GM23338 (cell line): ENCODE measurements around the gene SLC26A1. TPM values are rescaled to one million over a fixed set of nuclear protein-coding genes. Genes with fewer than 3 reads are reported as not detected.

ENCODE experiments used
- ATAC-seq: fragments of 200-7000 bp; cut with Tn5 transposase; 3 replicates; pipeline ENCODE4 v1.9.1; 2020
- DNase-seq: peaks from one replicate; pipeline ENCODE4 v3.0.0-alpha.2; 2015; ENCODE audit warnings: low spot score
- H2AFZ ChIP-seq: fragments of 200-600 bp; sonication (generic); 2 replicates; pipeline ENCODE4 v1.8.0; 2016; ENCODE audit warnings: antibody characterized with exemption, mild to moderate bottlenecking, moderate library complexity
- H3F3A ChIP-seq: fragments of 200-600 bp; sonication (generic); replicated peaks from 2 replicates; pipeline ENCODE4 v1.8.0; 2017; ENCODE audit warnings: antibody characterized with exemption, mixed run types, low read depth
- H3K27ac ChIP-seq: fragments of 200-600 bp; sonication (generic); 2 replicates; pipeline ENCODE4 v1.6.1; 2016; ENCODE audit warnings: low read depth
- H3K27me3 ChIP-seq: fragments of 200-600 bp; sonication (generic); 2 replicates; pipeline ENCODE4 v1.8.0; 2016; ENCODE audit warnings: mild to moderate bottlenecking, mixed run types, moderate library complexity; ENCODE audit not compliant: insufficient read depth
- H3K36me3 ChIP-seq: fragments of 200-600 bp; sonication (generic); 2 replicates; pipeline ENCODE4 v1.8.0; 2016; ENCODE audit warnings: mild to moderate bottlenecking; ENCODE audit not compliant: insufficient read depth
- H3K4me1 ChIP-seq: fragments of 200-600 bp; sonication (generic); 2 replicates; pipeline ENCODE4 v1.8.0; 2016; ENCODE audit warnings: mild to moderate bottlenecking, moderate library complexity; ENCODE audit not compliant: insufficient read depth
- H3K4me2 ChIP-seq: fragments of 200-600 bp; sonication (generic); 2 replicates; pipeline ENCODE4 v1.7.1; 2017; ENCODE audit warnings: mixed run types
- H3K4me3 ChIP-seq: fragments of 200-600 bp; sonication (generic); 2 replicates; pipeline ENCODE4 v1.6.1; 2016; ENCODE audit warnings: mixed run types
- H3K79me2 ChIP-seq: fragments of 200-600 bp; sonication (generic); replicated peaks from 2 replicates; pipeline ENCODE4 v1.8.0; 2017; ENCODE audit warnings: mild to moderate bottlenecking; ENCODE audit not compliant: insufficient read depth
- H3K9me2 ChIP-seq: fragments of 200-600 bp; sonication (generic); 2 replicates; pipeline ENCODE4 v1.8.0; 2017; ENCODE audit not compliant: insufficient read depth
- H4K20me1 ChIP-seq: fragments of 200-600 bp; sonication (generic); replicated peaks from 2 replicates; pipeline ENCODE4 v1.8.0; 2017; ENCODE audit warnings: mild to moderate bottlenecking; ENCODE audit not compliant: insufficient read depth
- H3K27ac Mint-ChIP-seq: 2 replicates; pipeline ENCODE4 v1.8.0; 2020; ENCODE audit warnings: inconsistent platforms, mild to moderate bottlenecking, moderate library complexity, mixed read lengths
- H3K27me3 Mint-ChIP-seq: 3 replicates; pipeline ENCODE4 v1.8.0; 2022; ENCODE audit warnings: low read depth, mild to moderate bottlenecking, moderate library complexity, mixed read lengths, inconsistent platforms; ENCODE audit not compliant: insufficient read depth, poor library complexity
- H3K36me3 Mint-ChIP-seq: 3 replicates; pipeline ENCODE4 v1.8.0; 2021; ENCODE audit warnings: low read depth, mild to moderate bottlenecking, inconsistent platforms, moderate library complexity, mixed read lengths
- H3K4me1 Mint-ChIP-seq: 3 replicates; pipeline ENCODE4 v1.8.0; 2020; ENCODE audit warnings: mild to moderate bottlenecking, inconsistent platforms, mixed read lengths
- H3K4me3 Mint-ChIP-seq: 3 replicates; pipeline ENCODE4 v1.8.0; 2021; ENCODE audit warnings: moderate library complexity, mild to moderate bottlenecking, inconsistent platforms, mixed read lengths
- H3K9me3 Mint-ChIP-seq: 3 replicates; pipeline ENCODE4 v1.8.0; 2020; ENCODE audit warnings: moderate library complexity, mild to moderate bottlenecking, inconsistent platforms, mixed read lengths
- CREB1 ChIP-seq: fragments of 250-450 bp; sonication (Bioruptor Pico); IDR thresholded peaks from 2 replicates; pipeline ENCODE4 v1.5.0; 2020; ENCODE audit warnings: low read depth, mild to moderate bottlenecking, moderate library complexity
- ETS1 ChIP-seq: IDR thresholded peaks from 2 replicates; pipeline ENCODE4 v1.6.1; 2016; ENCODE audit warnings: antibody characterized with exemption
- EZH2phosphoT487 ChIP-seq: fragments of 200-600 bp; sonication (generic); IDR thresholded peaks from one replicate; pipeline ENCODE4 v1.8.1; 2018; ENCODE audit warnings: antibody characterized with exemption; ENCODE audit not compliant: unreplicated experiment
- NANOG ChIP-seq: IDR thresholded peaks from 2 replicates; pipeline ENCODE4 v1.6.1; 2016; ENCODE audit warnings: antibody characterized with exemption, borderline replicate concordance
- POLR2AphosphoS5 ChIP-seq: IDR thresholded peaks from 2 replicates; pipeline ENCODE4 v1.6.1; 2016; ENCODE audit warnings: antibody characterized with exemption, low read depth
- STAT1 ChIP-seq: IDR thresholded peaks from one replicate; pipeline ENCODE4 v1.6.1; 2016; ENCODE audit warnings: antibody characterized with exemption; ENCODE audit not compliant: unreplicated experiment
- ZNF114 ChIP-seq: fragments of 250-450 bp; sonication (Bioruptor Pico); IDR thresholded peaks from 2 replicates; pipeline ENCODE4 v1.5.0; 2020; ENCODE audit warnings: mild to moderate bottlenecking, moderate library complexity
- ZNF331 ChIP-seq: fragments of 250-450 bp; sonication (Bioruptor Pico); IDR thresholded peaks from 2 replicates; pipeline ENCODE4 v1.5.0; 2020; ENCODE audit warnings: low read depth, mild to moderate bottlenecking, moderate library complexity
- polyA plus RNA-seq: library from polyadenylated mRNA; unstranded; fragments of >200 nt; fragmentation: Nextera tagmentation; extraction: Ambion mirVana; gene quantifications from 2 replicates; pipeline ENCODE4 v1.2.1, GENCODE V29; 2016
- total RNA-seq: library from RNA; depleted of rRNA; stranded (reverse); fragments of >200 nt; shearing (Covaris generic); gene quantifications from 2 replicates; pipeline ENCODE4 v1.2.3, GENCODE V29; 2014

Gene SLC26A1
- total and polyA plus RNA-seq, 2 experiments from 2014 or later: 0.10 to 0.27 TPM

GRCh38 chr4:970046-970745 is 23.0 kb downstream of the SLC26A1 start:
- no peak for DNase-seq
- H3K4me1 ChIP-seq: no peaks in the 10 kb centered on the region
- H3K4me1 Mint-ChIP-seq: no peaks in the 10 kb centered on the region
- no peak overlapping the region for H2AFZ ChIP-seq
- no peaks in the 10 kb centered on the region for H4K20me1 ChIP-seq
- peaks cover 26% of the 10 kb centered on the region for H3K27me3 Mint-ChIP-seq
- no peak overlapping the region for H3K4me2 ChIP-seq
- no peaks in the 10 kb centered on the region for H3K9me2 ChIP-seq
- H3F3A ChIP-seq: peaks cover 4% of the 10 kb centered on the region; the same call in 1 of the 2 replicates
- no peak overlapping the region for H3K4me3 ChIP-seq
- TF ChIP-seq EZH2phosphoT487 (no peak), STAT1 (no peak)
- H3K36me3 Mint-ChIP-seq: no peaks in the 10 kb centered on the region
- no peaks in the 10 kb centered on the region for H3K79me2 ChIP-seq
- no peak for ATAC-seq
- H3K27me3 ChIP-seq: peaks cover 20% of the 10 kb centered on the region; the same call in 1 of the 2 replicates
- no peak overlapping the region for H3K27ac Mint-ChIP-seq
- no peak overlapping the region; the same call in 2 of the 3 replicates for H3K4me3 Mint-ChIP-seq
- peaks cover 8% of the 10 kb centered on the region; the same call in 1 of the 3 replicates for H3K9me3 Mint-ChIP-seq
- no peak overlapping the region for H3K27ac ChIP-seq
- no peaks in the 10 kb centered on the region for H3K36me3 ChIP-seq

- no peak overlapping the region; the same call in 2 of the 3 replicates for H3K4me3 Mint-ChIP-seq
- Histone ChIP-seq H3K27me3 (peaks cover 15% of the 10 kb centered on the region; the same call in 1 of the 2 replicates), H3K36me3 (no peaks in the 10 kb centered on the region), H3K9me2 (no peaks in the 10 kb centered on the region), H4K20me1 (no peaks in the 10 kb centered on the region), H3K4me2 (peak overlapping the region; percentile 75; the same call in 1 of the 2 replicates), H3K4me1 (no peaks in the 10 kb centered on the region), H2AFZ (no peak overlapping the region), H3K27ac (no peak overlapping the region), H3F3A (no peaks in the 10 kb centered on the region; the same call in 1 of the 2 replicates), H3K79me2 (no peaks in the 10 kb centered on the region), H3K4me3 (peak overlapping the region; percentile 40; the same call in 1 of the 2 replicates)
- TF ChIP-seq CREB1 (no peak), ZNF114 (CRISPR knock-in tag) (no peak), ETS1 (no peak), ZNF331 (CRISPR knock-in tag) (no peak), POLR2AphosphoS5 (no peak), NANOG (no peak)
- H3K4me1 Mint-ChIP-seq: no peaks in the 10 kb centered on the region
- no peaks in the 10 kb centered on the region for H3K9me3 Mint-ChIP-seq
- peaks cover 17% of the 10 kb centered on the region for H3K27me3 Mint-ChIP-seq
- no peaks in the 10 kb centered on the region for H3K36me3 Mint-ChIP-seq
- DNase-seq (no peak), ATAC-seq (peak; percentile 1; the same call in 2 of the 3 replicates)
- H3K27ac Mint-ChIP-seq: no peak overlapping the region
These were observed 24.4 kb downstream of the SLC26A1 start for GRCh38 chr4:968621-969394.
